Mononuclear cell (primary cell): ENCODE results near the gene PLVAP. TPM values are rescaled to one million over a fixed set of nuclear protein-coding genes. Genes with fewer than 3 reads are reported as not detected.

Source experiments
- total RNA-seq: library from RNA; depleted of rRNA; stranded (reverse); fragments of >200 nt; gene quantifications from one replicate; pipeline ENCODE4 v1.2.3, GENCODE V29; 2012

PLVAP gene
- total RNA-seq, 1 donor = 0.63 TPM

Other genes starting within 250 kb of the PLVAP start
- gene USE1, start 162.0 kb downstream of the PLVAP start, total RNA-seq = 8.6 TPM
- 2.1 TPM for gene OCEL1, start 151.1 kb downstream of the PLVAP start, total RNA-seq
- 2.1 TPM for gene NR2F6, start 131.4 kb downstream of the PLVAP start, total RNA-seq
- gene USHBP1, start 112.6 kb downstream of the PLVAP start, total RNA-seq = under 0.01 TPM
- 27.3 TPM for gene BABAM1, start 109.9 kb downstream of the PLVAP start, total RNA-seq
- 0.94 TPM for gene ANKLE1, start 95.4 kb downstream of the PLVAP start, total RNA-seq
- 4.9 TPM for gene ABHD8, start 73.9 kb downstream of the PLVAP start, total RNA-seq
- 22.8 TPM for gene MRPL34, start 71.5 kb downstream of the PLVAP start, total RNA-seq
- gene DDA1, start 67.8 kb downstream of the PLVAP start, total RNA-seq = 13.7 TPM
- 5.5 TPM for gene ANO8, start 42.5 kb downstream of the PLVAP start, total RNA-seq
- gene GTPBP3, start 39.8 kb downstream of the PLVAP start, total RNA-seq = 11.3 TPM
- 0.42 TPM for gene CCDC194, start 16.9 kb upstream of the PLVAP start, total RNA-seq
- 25.1 TPM for gene BST2, start 28.3 kb upstream of the PLVAP start, total RNA-seq
- 13.1 TPM for gene MVB12A, start 42.7 kb upstream of the PLVAP start, total RNA-seq
- not detected for gene TMEM221, start 71.3 kb upstream of the PLVAP start, total RNA-seq
- gene NXNL1, start 83.6 kb upstream of the PLVAP start, total RNA-seq = not detected
- 5.8 TPM for gene SLC27A1, start 93.2 kb upstream of the PLVAP start, total RNA-seq
- gene PGLS, start 134.3 kb upstream of the PLVAP start, total RNA-seq = 43.0 TPM
- gene COLGALT1, start 178.3 kb upstream of the PLVAP start, total RNA-seq = 25.3 TPM